Left lung (tissue), 10 donors: ENCODE measurements around the gene FUOM. TPM values are rescaled to one million over a fixed set of nuclear protein-coding genes. Genes with fewer than 3 reads are reported as not detected.

ENCODE experiments used
- ATAC-seq: fragments of 200-7000 bp; cut with Tn5 transposase; one replicate; pipeline ENCODE4 v1.9.1; 2020; ENCODE audit warnings: moderate library complexity
- DNase-seq, 4 donors: peaks; one replicate each; pipeline ENCODE4 v3.0.0-alpha.2; 2013 to 2020
- H3K27ac ChIP-seq, 2 donors: fragments of 200-600 bp; sonication (generic) in 1 of 2; one replicate each; pipeline versions ENCODE4 v1.5.0 to v1.8.0; 2020 to 2021
- H3K27me3 ChIP-seq, 2 donors: fragments of 200-600 bp; sonication (generic) in 1 of 2; one replicate each; pipeline versions ENCODE4 v1.5.0 to v1.8.0; 2020 to 2021
- H3K36me3 ChIP-seq, 2 donors: fragments of 200-600 bp; sonication (generic) in 1 of 2; one replicate each; pipeline versions ENCODE4 v1.5.0 to v1.8.0; 2020 to 2021
- H3K4me1 ChIP-seq, 2 donors: fragments of 200-600 bp; one replicate each; pipeline ENCODE4 v1.8.0; 2021
- H3K4me3 ChIP-seq, 2 donors: fragments of 200-600 bp; sonication (generic) in 1 of 2; one replicate each; pipeline versions ENCODE4 v1.5.0 to v1.8.0; 2020 to 2021; ENCODE audit warnings: mild to moderate bottlenecking in 1 of 2
- H3K9me3 ChIP-seq, 2 donors: fragments of 200-600 bp; sonication (generic) in 1 of 2; one replicate each; pipeline versions ENCODE4 v1.5.0 to v1.8.0; 2020 to 2021
- CTCF ChIP-seq, 2 donors: fragments of 200-600 bp; sonication (generic) in 1 of 2; IDR thresholded peaks; one replicate each; pipeline versions ENCODE4 v1.5.0 to v1.8.0; 2021; ENCODE audit warnings: antibody characterized with exemption in 2 of 2
- intact Hi-C, 2 donors: fragments of 100-400 bp; cut with DNase I; formaldehyde crosslinking; loops; one replicate each; pipeline versions ENCODE4 v1.11.2 to v1.14.2; 2022
- polyA plus RNA-seq, 6 donors: library from polyadenylated mRNA; unstranded; fragments of 120-200 nt; gene quantifications; one replicate each; pipeline ENCODE4 v1.2.1, GENCODE V29; 2013; ENCODE audit not compliant: insufficient read length in 6 of 6
- total RNA-seq, 2 donors: library from RNA; stranded (reverse); fragmentation: NEBNext Ultra II Directional; extraction: Animal tissue kit (Norgen Biotek cat#: 25700); gene quantifications; one replicate each; pipeline ENCODE4 v1.2.1, GENCODE V29; 2021
- donor health status: DM: no; HTN: yes; CAD: no.
- donor health status: DM: no; HTN: no; CAD: no.

Gene FUOM
- total and polyA plus RNA-seq, 8 donors, result 6.2 to 24.1 (median 9.4) TPM

GRCh38 chr10:133343558-133343957 lies 14.3 kb downstream of the FUOM start:
- intact Hi-C loops, result no loop called here
- H3K9me3 ChIP-seq, result no peaks in the 10 kb centered on the region
- no peak for DNase-seq
- H3K27me3 ChIP-seq, result peaks cover 5 to 89% of the 10 kb centered on the region in 2 donors
- H3K27ac ChIP-seq, result no peak overlapping the region
- ATAC-seq, result no peak
- H3K36me3 ChIP-seq, result no peaks in the 10 kb centered on the region
- H3K4me3 ChIP-seq, result no peak overlapping the region
- no peak for TF ChIP-seq CTCF (IDR thresholded peaks at IDR 0.05)
- no peaks in the 10 kb centered on the region for H3K4me1 ChIP-seq

GRCh38 chr10:133342942-133343341 lies 14.9 kb downstream of the FUOM start:
- DNase-seq, result peak in 1 of 4 donors; percentile 45
- Histone ChIP-seq H3K9me3 (no peaks in the 10 kb centered on the region), H3K27me3 (peaks cover 5 to 84% of the 10 kb centered on the region in 2 donors), H3K4me1 (no peaks in the 10 kb centered on the region), H3K4me3 (no peak overlapping the region), H3K36me3 (no peaks in the 10 kb centered on the region), H3K27ac (no peak overlapping the region)
- ATAC-seq, result no peak
- no peak for TF ChIP-seq CTCF (IDR thresholded peaks at IDR 0.05)
- intact Hi-C loops, result no loop called here

- peak in 1 of 4 donors; percentile 6 for DNase-seq
- Histone ChIP-seq H3K4me3 (no peak overlapping the region), H3K4me1 (no peaks in the 10 kb centered on the region), H3K27me3 (peaks cover 5 to 84% of the 10 kb centered on the region in 2 donors), H3K9me3 (no peaks in the 10 kb centered on the region), H3K27ac (no peak overlapping the region), H3K36me3 (no peaks in the 10 kb centered on the region)
- intact Hi-C loops, result no loop called here
- no peak for TF ChIP-seq CTCF (IDR thresholded peaks at IDR 0.05)
- no peak for ATAC-seq
Measured at GRCh38 chr10:133341983-133342382, 15.8 kb downstream of the FUOM start.

GRCh38 chr10:133339708-133340380 lies 18.0 kb downstream of the FUOM start:
- H3K4me3 ChIP-seq, result no peak overlapping the region
- H3K9me3 ChIP-seq, result no peaks in the 10 kb centered on the region
- intact Hi-C loops, result no loop called here
- no peaks in the 10 kb centered on the region for H3K36me3 ChIP-seq
- H3K27me3 ChIP-seq, result peaks cover 22 to 84% of the 10 kb centered on the region in 2 donors
- DNase-seq, result peak in 1 of 4 donors; percentile 65
- H3K4me1 ChIP-seq, result peaks cover 10 to 21% of the 10 kb centered on the region in 2 donors
- H3K27ac ChIP-seq, result no peak overlapping the region
- no peak for TF ChIP-seq CTCF (IDR thresholded peaks at IDR 0.05)
- ATAC-seq, result no peak

- intact Hi-C loops, result no loop called here
- H3K27ac ChIP-seq, result no peak overlapping the region
- DNase-seq (peak in 1 of 4 donors; percentile 7), ATAC-seq (no peak)
- H3K4me1 ChIP-seq, result peaks cover 10 to 22% of the 10 kb centered on the region in 2 donors
- no peaks in the 10 kb centered on the region for H3K36me3 ChIP-seq
- H3K9me3 ChIP-seq, result no peaks in the 10 kb centered on the region
- peaks cover 25 to 75% of the 10 kb centered on the region in 2 donors for H3K27me3 ChIP-seq
- no peak for TF ChIP-seq CTCF (IDR thresholded peaks at IDR 0.05)
- no peak overlapping the region for H3K4me3 ChIP-seq
Measured at GRCh38 chr10:133338080-133339071, 19.4 kb downstream of the FUOM start.
